Activated CD4-positive, alpha-beta T cell treated with anti-CD3 and anti-CD28 coated beads for 48 hours (primary cell): ENCODE data around the gene SLC30A5.
"Not testable (repeated sequence)": the region's sequence is repeated elsewhere in the genome, so short reads cannot be mapped to it uniquely, and the experiment has no call there.

Experiments
- DNase-seq: peaks from one replicate; pipeline ENCODE4 v3.0.0-alpha.2; 2020

SLC30A5 gene

DNA sequence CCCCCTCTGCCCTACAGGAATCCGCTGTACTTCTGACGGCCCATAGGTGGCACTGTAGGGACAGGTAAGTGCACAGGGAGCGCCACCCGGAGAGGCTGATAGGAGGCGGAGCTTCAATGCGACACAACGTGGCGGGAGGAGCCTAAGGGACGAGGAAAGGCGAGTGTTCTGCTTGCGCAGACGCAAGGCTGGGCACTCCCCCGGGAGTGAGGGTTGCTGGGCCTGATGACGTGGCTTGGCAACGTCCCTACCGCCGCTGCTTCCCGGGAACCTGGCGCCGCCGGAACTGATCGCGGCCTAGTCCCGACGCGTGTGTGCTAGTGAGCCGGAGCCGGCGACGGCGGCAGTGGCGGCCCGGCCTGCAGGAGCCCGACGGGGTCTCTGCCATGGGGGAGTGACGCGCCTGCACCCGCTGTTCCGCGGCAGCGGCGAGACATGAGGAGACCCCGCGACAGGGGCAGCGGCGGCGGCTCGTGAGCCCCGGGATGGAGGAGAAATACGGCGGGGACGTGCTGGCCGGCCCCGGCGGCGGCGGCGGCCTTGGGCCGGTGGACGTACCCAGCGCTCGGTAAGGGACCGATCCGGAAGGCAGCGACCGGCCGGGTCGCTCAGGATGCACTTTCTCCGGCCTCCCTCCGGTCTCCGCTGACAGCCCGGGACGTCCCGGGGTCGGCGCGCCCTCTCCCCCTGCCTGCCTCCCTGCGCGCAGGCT is at the start of gene SLC30A5:
TSS of gene SLC30A5 (plus strand) at position 244 of the 712 bp plus-strand sequence. CDS start at position 486, 242 bp downstream.
- DNase-seq, result peak; percentile 99

GRCh38 chr5:69045213-69045612 is 48.6 kb upstream of the SLC30A5 start:
- DNase-seq, result not testable (repeated sequence)

DNA sequence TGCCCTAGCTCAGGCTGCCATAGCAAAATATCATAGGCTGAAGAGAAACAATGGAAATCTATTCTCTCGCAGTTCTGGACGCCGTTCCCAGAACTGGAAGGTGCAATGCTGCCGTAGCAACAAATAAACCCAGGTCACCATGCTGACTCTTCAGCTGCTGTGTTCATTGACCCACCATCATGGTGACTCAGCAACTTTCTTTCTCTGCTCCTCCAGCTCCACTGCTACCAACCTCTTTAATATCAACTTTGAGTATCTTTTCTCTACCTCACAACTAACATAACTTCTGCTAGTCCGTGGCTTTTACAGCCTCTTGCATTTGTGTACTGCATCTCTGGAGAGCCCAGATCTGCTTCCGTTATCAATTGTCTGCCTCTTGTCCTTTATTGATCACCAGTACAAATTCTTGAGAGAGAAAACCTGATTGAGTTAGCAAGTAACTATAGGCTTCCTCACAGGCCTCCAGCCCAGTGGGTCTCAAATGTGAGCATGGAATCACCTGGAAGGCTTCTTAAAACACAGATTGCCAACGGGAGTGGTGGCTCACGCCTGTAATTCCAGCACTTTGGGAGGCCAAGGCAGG is 47.3 kb upstream of the SLC30A5 start:
- DNase-seq, result no peak

GRCh38 chr5:69048230-69048629 is 45.6 kb upstream of the SLC30A5 start:
- DNase-seq, result no peak

DNA sequence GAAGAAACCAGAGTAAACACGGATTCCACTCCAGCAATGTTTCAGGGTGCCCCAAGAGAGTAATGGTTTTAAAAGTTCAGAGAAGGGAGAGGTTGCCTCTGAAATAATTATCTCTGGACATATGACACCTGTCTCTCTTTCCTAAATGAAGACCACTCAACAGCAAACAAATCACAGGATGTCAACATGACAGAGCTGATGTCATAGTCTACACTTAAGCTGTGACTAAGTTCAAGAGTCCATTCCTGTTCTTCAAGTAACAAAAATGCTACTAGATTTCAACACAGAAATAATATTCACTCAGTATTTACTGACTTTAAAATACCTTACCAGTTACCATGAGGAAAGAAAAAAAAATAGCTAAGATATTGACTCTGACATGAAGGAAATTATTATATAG is 44.7 kb upstream of the SLC30A5 start:
- no peak for DNase-seq

DNA sequence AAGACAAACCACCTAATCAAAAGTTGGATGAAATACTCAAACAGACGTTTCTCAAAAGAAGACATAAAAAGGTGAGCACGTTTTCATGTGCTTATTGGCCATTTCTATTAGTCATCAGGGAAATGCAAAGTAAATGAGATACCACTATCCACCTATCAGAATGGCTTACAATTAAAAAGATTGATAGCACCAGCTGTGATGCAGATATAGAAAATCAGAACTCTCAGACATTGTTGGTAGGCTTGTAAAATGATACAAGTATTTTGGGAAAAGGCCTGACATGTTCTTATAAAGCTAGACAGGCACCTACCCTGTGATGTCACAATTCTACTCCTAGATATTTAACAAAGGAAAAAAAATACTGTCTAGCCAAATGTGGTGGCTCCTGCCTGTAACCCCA is 44.0 kb upstream of the SLC30A5 start:
- DNase-seq, result no peak

- DNase-seq, result no peak
Measured at GRCh38 chr5:69050214-69050613, 43.6 kb upstream of the SLC30A5 start.

GRCh38 chr5:69052181-69052580 is 41.6 kb upstream of the SLC30A5 start:
- no peak for DNase-seq

- DNase-seq, result no peak
Measured at GRCh38 chr5:69074664-69075521, 18.9 kb upstream of the SLC30A5 start.

DNA sequence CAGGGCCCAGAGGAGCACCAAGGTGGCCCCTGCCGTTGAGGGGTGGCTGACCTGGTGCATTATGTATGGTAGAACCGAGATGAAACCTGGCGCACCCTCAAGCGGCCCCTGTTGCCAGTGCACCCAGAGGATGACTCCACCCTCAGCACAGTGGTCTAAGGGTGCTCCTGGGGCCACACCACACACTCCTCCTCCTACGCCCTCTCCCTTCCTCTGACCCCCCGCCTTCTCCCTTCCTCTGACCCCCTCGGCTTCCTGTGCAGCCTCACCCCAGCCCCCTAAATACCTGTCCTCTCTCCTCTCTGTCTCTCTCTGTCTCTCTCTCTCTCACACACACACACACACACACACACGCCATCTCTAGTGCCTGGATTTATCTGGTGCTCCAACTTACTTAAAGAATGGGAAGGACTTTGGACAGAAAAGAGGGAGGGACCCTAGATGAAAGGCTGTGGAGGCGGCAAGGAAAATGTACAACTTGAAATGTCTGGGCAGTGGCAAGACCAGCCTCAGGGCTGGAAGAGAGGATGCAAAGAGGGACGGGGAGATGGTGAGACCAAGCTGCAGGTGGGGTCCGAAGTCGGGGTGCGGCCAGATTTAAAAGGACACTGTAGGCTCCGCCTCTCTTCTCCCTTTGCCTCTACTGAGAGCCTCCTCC is 18.2 kb upstream of the SLC30A5 start:
- DNase-seq, result no peak

DNA sequence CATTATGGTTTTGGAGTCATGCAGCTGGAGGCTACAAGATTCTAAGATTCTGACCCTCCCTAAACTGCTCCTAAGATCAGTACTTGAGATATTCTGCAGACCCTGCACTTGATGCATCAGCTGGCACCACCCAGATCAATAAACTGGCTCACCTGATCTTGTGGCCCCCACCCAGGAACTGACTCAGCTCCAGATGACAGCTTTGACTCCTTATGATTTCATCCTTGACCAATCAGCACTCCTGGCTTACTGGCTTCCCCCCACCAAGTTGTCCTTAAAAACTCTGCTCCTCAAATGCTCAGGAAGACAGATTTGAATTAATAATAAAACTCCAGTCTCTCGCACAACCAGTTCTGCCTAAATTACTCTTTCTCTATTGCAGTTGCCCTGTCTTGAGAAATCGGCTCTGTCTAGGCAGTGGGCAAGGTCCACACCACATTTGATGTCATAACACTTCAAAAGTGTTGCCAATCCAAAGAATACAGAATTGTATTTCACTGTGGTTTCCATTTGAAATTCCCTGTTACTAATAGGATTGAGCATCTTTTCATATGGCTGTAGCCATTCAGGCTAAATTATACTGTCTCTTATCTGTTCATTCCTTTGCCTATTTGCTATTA is 14.8 kb upstream of the SLC30A5 start:
- no peak for DNase-seq

DNA sequence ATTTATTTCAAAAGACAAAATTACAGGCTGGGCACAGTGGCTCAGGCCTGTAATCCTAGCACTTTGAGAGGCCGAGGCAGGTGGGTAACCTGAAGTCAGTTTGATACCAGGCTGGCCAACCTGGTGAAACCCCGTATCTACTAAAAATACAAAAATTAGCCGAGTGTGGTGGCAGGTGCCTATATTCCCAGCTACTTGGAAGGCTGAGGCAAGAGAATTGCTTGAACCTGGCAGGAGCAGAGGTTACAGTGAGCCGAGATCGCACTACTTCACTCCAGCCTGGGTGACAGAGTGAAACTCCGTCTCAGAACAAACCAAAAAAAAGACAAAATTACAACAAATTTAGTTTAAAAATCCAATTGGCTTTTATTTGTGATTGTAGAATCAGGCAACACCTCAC is 14.3 kb upstream of the SLC30A5 start:
- DNase-seq, result no peak

- DNase-seq, result no peak
Measured at GRCh38 chr5:69083412-69083811, 10.4 kb upstream of the SLC30A5 start.

DNA sequence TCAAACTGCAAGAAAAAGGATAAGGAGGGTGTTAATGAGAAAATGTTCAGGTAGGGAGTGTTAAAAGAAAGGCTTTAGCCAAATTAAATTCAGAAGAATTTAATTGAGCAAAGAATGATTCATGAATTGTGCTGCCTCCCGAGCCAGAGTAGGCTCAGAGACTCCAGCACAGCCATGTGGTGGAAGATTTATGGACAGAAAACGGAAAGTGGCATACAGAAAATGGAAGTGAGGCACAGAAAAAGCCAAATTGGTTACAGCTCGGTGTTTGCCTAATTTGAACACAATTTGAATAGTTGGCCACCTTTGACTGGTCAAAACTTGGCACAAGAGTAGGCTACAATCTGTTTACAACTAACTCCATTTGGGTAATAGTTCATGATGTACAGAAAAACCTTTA is 9.6 kb upstream of the SLC30A5 start:
- no peak for DNase-seq

GRCh38 chr5:69084903-69085302 is 8.9 kb upstream of the SLC30A5 start:
- DNase-seq, result no peak

- no peak for DNase-seq
Measured at GRCh38 chr5:69086206-69086605, 7.6 kb upstream of the SLC30A5 start.

GRCh38 chr5:69088006-69088405 is 5.8 kb upstream of the SLC30A5 start:
- DNase-seq, result not testable (repeated sequence)

DNA sequence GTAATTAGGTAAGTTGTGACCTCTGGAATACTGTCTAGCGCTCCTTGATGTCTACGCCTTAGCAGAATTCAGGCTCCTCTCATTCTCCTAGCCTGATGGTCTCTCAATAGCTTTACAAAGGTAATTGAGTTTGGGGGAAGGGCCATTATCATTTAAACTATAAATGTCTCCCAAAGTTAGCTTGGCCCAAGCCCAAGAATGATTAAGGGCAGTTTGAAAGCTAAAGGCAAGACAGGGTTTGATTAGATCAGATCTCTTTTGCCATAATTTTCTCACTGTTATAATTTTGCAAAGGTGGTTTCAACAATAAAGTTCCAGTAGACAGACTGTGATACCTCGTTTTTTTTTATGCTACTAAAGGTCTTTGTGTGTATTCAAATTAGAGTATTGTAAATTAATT is 3.7 kb upstream of the SLC30A5 start:
- no peak for DNase-seq

- DNase-seq, result no peak
Measured at GRCh38 chr5:69091771-69092170, 2.0 kb upstream of the SLC30A5 start.

DNA sequence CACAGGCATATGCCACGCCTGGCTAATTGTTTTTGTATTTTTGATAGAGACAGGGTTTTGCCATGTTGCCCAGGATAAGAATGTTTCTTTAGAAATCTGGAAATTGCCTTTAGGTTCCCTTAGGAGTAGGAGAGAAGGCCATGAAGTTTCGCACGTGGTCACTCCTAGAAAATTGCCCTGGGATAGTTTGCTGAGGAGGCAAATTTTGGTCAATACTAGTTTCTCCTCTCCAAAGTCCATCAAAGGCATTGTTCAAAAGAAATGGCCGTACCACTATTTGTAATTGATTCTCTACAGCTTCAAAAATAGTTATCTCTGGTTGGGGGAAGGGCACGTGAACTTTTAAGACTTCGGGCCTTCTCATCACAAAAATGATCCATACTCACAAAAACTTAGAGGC is 845 bp upstream of the SLC30A5 start:
- no peak for DNase-seq

DNA sequence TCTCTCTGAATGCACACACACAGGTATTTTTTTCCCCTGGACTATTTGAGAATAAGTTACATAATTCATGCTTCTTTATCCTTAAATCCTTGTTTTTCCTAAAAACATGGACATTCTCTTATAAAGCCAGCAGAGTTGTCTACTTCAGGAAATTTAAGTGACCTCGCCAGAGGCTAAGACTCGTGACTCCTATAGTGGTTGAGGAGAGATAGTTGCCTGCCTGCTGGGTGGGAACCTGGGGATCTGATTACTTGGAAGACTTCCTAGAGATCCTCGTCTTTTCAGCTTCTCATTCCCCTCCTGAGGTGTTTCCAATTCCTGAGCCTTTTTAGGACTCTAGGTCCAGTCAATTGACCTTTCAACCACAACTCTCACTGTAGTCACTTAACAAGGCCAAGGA is 5.5 kb downstream of the SLC30A5 start:
- no peak for DNase-seq

GRCh38 chr5:69103521-69103920 is 9.7 kb downstream of the SLC30A5 start:
- no peak for DNase-seq
